ENCODE results near the gene ZC3H7B.

The ZC3H7B gene

DNA sequence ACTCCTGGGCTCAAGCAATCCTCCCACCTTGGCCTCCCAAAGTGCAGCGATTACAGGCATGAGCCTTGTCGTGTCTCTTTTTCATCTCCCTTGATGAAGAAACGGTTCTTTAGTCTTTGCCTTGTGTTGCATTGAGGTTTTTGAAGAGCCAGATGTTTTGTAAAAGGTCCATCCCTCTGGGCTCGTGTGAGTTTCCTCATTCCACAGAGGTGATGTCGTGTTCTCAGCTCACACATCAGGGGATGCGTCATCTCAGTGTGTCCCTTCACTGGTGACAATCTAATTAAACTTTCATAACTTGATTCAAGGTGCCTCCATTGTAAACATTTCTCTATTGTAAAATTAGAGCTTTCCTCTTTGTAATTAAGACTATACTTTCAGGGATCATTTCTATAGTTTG lies 50.7 kb downstream of the ZC3H7B start:
- DNase-seq (ENCODE audit: extremely low read depth in 1 of 2, low read depth in 1 of 2) = no peak

DNA sequence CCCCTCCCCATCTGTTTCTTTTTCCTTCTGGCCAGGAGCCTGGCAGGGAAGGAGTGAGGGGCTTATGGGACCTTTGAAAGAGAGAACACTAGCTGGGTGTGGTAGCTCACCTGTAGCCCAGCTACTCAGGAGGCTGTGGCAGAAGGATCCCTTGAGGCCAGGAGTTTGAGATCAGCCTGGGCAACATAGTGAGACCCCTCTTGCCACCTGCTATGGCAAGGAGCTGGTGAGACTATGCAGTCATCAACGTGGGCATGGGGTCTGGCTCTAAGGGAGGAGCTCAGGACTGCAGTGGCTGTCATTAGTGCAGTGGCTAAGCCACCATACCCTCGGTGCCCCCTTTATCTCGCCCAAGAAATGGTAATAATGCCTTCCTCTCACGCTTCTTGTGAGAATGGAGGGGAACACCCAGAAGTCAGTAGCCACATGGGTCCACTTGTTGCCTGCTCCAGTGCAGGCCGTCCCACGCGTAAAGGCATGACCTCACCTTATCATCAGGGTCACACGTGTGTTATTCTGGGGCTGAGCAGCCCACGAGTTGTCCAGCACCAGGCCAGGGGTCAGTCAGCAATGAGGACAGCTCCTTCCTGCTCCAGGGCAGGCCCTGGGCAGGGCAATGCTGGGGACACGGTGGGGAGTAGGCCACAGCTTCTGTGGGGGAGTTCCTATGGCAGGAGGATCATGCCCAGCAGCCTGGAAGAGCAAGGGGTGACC lies 52.7 kb downstream of the ZC3H7B start:
- no peak for DNase-seq (ENCODE audit: extremely low read depth in 1 of 2, low read depth in 1 of 2)

DNA sequence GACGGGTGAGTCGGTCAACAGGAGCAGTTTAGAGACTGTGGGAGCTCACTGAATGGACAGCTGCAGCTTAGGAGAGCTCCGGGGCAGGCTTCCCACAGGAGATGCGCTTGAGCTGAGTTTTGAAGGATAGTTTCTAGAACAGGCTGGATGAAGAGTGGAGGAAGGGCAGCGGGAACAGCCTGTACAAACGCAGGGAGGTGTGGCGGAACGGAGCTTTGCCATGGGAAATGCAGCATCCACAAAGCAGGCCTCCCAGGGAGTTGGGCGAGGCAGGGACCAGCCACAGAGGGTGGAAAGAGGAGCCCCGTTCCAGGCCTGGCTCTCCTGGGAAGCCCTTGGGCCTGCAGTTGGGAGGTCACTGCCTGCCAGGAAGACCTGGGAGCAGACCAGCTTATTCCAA lies 53.7 kb downstream of the ZC3H7B start:
- DNase-seq (ENCODE audit: extremely low read depth in 1 of 2, low read depth in 1 of 2) = no peak

DNA sequence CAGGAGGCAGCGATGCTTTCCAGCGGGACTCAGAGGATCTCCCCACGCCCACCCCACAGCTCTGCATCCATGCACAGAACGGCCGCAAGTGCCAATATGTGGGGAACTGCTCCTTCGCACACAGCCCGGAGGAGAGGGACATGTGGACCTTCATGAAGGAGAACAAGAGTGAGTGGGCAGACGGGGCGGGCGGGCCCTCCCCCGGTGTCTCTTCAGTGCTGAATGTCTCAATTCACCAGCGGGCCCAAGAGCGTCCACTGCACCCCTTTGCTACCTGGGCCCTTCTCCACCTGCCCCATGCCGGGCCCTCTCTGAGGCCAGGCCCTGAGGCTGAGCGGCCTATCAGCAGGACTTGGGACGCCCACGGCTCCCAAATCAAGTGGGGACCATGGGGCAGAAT lies 54.6 kb downstream of the ZC3H7B start:
- DNase-seq (ENCODE audit: extremely low read depth in 1 of 2, low read depth in 1 of 2) = no peak

DNA sequence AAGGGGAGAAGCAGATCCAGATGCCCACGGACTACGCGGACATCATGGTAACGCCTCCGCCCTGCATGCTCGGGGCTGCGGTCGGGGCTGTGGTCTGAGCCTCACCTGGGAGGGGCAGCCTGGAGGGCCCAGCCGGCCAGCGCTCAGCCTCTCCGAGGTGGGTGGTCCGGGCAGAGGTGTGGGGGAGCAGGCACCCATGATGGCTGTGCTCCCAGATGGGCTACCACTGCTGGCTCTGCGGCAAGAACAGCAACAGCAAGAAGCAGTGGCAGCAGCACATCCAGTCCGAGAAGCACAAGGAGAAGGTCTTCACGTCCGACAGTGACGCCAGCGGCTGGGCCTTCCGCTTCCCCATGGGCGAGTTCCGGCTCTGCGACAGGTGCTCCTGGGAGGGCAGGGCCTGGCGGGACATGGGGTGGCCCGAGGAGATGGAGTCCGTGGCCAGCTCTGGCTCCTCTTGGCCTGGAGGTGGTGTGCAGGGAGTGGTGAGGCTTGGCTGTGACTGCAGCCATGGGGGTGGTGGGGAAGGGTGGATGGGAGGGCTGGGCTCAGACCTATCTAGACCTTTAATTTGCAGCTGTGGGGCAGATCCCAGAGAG lies 55.2 kb downstream of the ZC3H7B start:
- no peak for DNase-seq (ENCODE audit: extremely low read depth in 1 of 2, low read depth in 1 of 2)

DNA sequence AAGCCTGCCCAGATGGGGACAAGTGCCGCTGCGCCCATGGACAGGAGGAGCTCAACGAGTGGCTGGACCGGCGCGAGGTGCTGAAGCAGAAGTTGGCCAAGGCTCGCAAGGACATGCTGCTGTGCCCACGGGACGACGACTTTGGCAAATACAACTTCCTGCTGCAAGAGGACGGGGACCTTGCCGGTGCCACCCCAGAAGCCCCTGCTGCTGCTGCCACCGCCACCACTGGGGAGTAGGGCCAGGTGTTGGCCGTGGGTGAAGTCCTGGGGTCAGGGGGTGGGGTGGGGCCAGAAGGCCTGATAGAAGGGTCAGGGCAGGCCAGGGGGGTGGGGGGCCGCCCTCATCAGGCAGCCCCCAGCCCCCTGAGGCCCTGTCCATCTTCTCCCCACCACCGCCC lies 55.9 kb downstream of the ZC3H7B start:
- no peak for DNase-seq (ENCODE audit: extremely low read depth in 1 of 2, low read depth in 1 of 2)

DNA sequence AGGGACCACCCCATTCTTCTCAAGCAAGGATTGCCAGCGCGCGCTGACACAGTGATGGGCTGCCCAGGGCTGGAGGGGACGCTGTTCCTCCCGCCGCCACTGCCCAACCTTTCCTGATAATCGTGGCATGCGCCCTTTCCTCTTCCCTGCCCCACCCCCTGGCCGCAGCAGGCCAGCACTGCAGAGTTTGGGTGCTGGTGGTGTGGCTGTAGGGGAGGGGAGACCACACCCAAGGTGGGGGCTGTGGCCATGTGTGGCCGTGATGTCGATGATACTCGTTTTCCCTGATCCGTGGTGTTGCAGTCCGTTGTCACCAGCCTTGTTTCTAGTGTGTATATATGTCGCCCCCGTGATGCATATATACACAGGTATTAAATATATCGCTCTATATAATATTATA lies 57.6 kb downstream of the ZC3H7B start:
- DNase-seq (ENCODE audit: extremely low read depth in 1 of 2, low read depth in 1 of 2) = no peak

DNA sequence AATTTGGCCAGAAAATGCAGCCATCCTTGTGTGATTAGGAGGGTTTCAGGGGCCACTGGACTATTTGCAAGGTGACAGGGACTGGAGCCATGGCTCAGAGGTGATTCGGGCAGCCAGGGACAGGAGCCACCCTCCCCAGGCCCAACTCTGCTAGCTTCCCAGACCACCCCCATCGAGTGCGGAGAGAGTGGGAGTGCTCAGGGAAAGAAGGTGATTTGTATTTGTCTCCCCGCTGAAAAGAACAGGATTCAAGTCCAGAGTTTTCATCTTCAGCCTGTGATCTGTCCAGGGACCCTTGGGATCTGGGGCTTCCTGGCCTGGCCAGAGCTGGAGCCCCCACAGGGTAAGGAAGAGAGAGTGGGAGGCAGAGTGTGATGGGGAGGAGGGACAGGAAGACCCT lies 58.1 kb downstream of the ZC3H7B start:
- no peak for DNase-seq (ENCODE audit: extremely low read depth in 1 of 2, low read depth in 1 of 2)

DNA sequence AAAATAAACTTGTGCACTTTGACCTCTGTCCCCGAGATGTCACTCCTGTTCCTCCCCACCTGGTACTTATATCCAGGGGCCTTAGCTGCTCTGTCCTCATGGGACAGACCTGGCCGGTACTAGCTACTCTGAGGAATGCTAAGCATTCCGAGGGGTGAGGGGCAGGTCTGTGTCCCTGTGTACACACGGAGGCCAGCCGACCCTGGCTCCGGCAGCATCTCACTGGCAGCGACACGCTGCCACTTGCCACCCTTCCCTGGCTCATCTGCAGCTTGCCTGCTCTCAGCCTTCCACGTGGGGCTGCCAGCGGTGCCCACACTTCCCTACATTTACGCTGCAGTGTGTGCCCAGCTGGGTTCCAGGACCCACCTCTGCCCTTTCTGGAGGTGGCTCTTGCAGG lies 58.8 kb downstream of the ZC3H7B start:
- DNase-seq (ENCODE audit: extremely low read depth in 1 of 2, low read depth in 1 of 2) = no peak

DNA sequence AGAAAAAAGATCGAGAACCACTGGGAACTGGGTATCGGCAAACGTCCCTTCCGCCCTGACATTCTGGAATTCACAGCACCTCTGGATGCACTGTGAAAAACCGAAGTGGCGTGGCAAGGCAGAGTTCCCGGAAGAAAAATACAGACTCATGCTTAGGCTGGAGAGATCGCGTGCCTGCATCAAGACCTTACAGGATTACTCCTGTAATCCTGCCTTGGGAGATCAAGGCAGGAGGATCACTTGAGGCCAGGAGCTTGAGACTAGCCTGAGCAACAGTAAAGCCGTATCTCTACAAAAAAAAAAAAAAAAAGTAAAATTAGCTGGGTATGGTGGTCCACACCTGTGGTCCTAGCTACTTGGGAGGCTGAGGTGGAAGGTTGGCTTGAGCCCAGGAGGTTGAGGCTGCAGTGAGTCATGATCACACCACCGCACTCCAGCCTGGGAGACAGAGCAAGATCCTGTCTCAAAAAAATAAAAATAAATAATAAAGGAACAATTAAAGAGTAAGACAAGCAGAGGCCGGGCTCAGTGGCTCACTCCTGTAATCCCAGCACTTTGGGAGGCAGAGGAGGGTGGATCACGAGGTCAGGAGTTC lies 60.5 kb downstream of the ZC3H7B start:
- no peak for DNase-seq (ENCODE audit: extremely low read depth in 1 of 2, low read depth in 1 of 2)

DNA sequence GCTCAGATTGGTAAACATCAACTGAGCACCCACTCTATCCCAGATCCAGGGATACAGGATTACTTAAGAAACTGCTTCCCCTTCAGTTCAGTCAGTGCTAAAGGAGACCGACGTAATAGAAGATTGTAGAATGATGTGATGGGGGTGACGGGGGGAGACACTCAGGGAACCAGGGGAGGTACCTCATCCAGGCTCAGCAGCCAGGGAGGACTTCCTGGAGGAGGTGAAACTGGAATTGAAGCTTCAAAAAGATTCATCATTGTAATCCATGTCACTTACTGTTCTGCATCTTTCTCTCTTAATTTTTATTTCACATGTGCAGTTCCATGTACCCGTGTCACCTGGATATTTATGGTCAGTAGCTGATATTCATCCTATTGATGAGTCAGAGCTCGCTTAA lies 61.3 kb downstream of the ZC3H7B start:
- no peak for DNase-seq (ENCODE audit: extremely low read depth in 1 of 2, low read depth in 1 of 2)

DNA sequence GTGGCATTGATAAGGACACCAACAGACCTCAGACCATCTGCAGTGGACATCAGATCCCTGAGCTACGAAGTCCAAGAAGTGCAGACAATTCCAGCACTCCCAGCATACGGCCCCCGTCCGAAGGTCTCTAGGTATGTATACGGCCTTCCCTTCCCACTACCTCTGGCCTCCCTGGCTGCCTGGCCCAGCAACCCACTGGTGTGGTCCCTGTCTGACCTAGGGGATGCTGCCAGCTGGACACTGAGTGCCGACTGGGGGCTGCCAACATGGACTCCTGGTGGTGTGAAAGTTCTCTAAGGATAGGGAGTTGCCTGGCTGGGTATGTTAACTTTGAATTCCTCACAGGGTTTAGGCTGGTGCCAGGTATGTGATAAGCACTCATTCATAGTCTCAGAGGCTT lies 62.9 kb downstream of the ZC3H7B start:
- no peak for DNase-seq (ENCODE audit: extremely low read depth in 1 of 2, low read depth in 1 of 2)

DNA sequence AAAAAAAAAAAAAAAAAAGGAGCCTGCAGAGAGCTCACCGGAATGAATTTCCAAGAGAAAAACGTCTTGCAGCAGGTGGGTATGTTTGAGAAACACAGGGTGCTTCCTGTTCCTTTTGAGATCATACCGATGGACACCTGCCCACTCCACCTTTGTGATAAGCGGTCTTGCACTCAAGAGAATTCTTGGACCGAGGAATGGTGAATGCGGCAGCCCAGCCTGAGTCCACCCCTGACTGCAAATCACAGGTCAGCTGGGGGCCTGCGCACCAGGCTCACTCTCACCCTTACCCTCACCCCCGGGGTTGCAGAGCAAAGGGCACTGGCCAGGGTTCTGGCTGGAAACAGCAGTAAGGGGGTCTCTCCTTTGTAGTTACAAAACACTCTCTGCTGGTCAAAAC lies 63.6 kb downstream of the ZC3H7B start:
- no peak for DNase-seq (ENCODE audit: extremely low read depth in 1 of 2, low read depth in 1 of 2)

DNA sequence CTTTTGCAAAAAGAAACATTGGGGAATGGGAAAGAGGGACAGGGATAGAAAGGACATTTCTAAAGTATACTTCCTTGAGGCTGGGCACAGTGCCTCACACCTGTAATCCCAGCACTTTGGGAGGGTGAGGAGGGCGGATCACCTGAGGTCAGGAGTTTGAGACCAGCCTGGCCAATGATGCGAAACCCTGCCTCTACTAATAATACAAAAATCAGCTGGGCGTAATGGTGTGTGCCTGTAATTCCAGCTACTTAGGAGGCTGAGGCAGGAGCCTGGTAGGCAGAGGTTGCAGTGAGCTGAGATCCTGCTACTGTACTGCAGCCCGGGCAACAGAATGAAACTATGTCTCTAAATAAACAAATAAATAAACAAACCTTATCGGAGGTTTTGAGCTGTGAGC lies 64.1 kb downstream of the ZC3H7B start:
- no peak for DNase-seq (ENCODE audit: extremely low read depth in 1 of 2, low read depth in 1 of 2)

DNA sequence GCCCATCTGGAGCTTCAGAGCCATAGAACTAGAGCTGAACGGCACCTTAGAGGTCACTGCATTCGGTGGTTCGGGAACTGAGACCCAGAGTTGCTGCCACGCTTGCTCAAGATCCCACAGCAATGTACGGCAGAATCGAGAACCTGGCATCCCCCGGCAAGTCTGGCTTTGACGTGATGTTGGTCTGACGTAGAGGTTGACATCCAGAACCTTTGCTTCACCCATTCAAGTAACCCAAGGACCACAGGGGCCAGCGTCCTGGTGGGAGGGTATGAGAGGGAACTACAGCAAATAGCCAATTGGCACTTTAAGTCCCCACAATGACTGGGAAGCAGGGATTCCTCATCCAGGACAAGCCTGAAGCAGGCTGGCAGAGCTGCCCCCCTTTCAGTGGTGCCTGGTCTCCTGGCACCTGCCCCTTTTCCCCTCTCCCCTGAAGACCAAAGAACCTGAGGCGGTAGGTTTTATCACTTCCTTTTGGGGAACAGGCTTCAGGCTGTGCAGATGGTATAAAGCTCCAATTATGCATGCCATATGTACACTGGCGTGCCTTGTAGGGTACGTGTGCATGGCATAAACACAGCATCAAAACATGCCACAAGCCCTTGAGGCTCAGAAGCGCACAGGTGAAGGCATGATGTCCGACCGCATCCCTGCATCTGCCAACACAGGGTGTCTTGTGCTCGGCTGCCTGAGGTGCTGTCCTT lies 65.2 kb downstream of the ZC3H7B start:
- DNase-seq (ENCODE audit: extremely low read depth in 1 of 2, low read depth in 1 of 2) = no peak

DNA sequence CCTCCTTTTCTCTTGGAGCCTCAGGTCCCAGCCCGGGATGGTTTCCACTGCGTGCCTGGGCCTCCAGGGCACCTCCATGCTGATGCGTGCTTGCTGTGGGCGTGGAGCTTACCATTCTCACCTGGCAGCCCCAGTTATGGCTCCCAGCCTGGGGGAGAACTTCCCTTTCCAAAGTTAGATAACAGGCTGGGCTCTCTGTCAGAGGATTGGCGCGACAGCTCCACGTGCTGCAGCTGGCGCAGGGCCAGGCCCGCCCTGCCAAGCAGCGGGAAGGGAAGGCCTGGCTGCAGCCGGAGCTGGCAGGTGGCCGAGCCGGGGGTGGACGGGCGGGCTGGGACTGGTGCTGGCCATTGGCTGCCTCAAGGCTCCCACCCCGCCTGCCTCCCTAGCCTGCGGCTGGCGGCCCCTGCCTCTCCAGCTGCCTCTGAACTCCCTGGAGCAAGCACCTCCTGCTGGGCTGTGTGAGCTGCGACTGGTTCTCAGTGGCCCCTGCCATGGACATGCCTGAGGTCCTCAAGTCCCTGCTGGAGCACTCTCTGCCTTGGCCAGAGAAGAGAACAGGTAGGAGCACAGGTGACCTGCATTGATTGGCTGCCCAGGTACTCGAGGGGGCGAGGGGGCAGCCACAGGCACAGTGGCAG lies 65.8 kb downstream of the ZC3H7B start:
- no peak for DNase-seq (ENCODE audit: extremely low read depth in 1 of 2, low read depth in 1 of 2)

DNA sequence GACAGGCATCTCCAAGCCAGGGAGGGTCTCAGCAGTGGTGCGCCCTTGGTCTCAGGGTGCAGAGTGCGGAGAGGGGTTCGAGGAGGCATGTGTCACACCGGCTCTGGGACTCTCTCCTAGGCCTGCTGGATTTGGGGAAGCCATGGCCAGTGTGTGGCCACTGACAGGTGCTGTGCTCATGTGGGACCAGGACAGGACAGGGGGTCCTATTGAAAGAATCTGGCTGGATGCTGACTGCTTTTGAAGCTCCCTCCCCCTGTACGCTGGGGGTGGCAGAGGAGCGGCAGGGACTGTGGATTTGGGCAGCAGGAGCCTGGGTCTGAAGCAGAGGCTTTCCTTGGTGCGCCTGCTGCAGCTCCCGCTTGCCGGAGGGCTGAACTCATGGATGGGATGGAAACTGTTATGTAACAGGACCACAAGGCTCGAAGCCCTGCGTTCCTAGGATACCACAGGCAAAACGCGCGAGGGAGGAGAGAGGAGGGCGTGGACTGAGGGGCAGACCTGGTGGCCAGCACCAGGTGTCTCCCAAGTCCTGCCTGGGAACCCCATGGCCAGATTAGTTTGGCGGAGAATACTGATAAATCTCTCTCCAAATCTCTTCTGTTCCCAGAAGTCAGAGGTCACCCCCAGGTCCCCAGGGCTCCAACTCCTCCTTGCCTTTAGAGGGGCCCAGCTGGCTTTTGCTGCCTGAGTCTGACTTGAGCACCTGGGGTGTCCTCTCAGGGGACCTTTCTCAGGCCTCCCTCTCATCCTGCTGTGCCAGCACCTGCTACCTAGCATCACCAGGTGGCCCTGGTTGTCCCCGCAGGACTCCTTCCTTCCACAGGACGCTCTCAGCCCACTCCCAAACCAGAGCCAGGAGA lies 66.6 kb downstream of the ZC3H7B start:
- DNase-seq (ENCODE audit: extremely low read depth in 1 of 2, low read depth in 1 of 2) = no peak

DNA sequence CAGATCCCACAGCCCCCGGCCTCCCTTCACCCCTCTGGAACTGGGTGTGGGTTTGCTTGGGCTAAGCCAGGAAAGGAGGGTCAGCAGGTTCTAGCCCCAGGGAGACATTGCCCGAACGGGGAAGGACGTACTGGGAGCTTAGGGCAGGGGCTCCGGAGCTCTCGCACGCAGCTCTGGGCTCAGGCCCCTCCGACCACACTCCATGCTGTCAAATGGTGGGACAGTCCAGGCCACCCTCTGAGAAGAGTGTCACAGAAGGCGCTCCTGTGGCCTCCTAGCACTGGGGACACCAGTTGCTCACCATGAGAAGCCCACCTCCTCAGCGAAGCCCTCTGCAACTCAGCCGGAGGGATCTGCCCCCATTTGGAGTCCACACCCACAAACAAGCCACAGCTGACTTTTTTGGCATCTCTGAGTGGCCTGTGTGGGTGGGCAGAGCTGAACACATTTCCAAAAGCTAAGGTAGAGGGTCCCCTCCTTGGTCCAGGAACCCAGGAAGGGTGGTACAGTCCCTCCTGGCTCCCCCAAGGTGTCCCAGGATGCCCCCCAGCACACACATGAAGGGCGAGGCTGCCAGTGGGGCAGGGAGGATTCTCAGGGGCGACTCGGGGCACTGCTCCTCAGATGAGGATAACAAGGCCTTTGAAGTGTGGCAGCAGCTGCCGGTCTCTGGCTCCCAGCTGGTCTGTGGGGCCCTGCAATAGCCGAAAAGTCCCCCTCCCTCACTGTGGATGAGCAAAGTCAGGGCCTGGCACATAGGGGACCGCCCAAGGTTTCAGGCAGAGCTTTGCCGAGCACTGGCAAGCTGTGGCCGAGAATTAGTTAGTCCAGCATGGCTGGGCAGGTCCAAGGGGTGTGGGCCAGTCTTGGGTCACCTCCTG lies 67.5 kb downstream of the ZC3H7B start:
- no peak for DNase-seq (ENCODE audit: extremely low read depth in 1 of 2, low read depth in 1 of 2)

DNA sequence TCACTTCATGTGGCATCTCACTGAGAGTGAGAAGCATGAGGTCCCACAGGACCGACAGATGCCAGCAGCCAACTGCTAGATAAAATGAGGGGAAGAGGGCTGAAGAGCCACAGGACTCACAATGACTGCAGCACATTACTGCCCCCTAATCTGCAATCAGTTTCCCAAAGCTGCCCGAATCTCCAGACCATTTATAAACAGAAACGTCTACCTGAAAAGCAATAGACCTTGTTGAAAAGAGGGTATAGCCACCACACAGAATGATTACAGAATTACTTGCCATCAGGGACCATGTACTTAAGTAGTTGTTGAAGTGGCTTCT lies 68.1 kb downstream of the ZC3H7B start:
- DNase-seq (ENCODE audit: extremely low read depth in 1 of 2, low read depth in 1 of 2) = no peak

DNA sequence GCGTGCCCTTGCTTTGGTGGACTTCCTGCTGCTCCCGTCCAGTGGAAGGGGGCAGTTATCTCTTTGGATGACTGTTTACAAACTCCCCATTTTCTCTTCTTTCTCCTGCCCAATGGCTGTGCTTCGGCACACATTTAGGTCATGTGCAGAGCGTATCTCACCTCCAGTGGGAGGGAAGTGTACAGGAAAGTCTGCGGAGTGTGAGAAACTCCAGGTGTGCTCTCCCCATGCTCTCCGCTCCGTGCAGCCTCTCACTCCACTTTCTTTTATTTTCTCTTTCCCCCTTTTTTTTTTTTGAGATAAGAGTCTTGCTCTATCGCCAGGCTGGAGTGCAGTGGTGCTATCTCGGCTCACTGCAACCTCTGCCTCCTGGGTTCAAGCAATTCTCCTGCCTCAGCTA lies 68.5 kb downstream of the ZC3H7B start:
- DNase-seq (ENCODE audit: extremely low read depth in 1 of 2, low read depth in 1 of 2) = no peak
